Stomach (tissue), 9 donors: ENCODE measurements around the gene CNN1. TPM values are rescaled to one million over a fixed set of nuclear protein-coding genes. Genes with fewer than 3 reads are reported as not detected.

Experiments used
- DNase-seq, 2 donors: peaks; one replicate each; pipeline versions ENCODE4 v3.0.0 to v3.0.0-alpha.2; 2013 to 2019
- H3K27ac ChIP-seq, 5 donors: fragments of 200-600 bp in 4 of 5; sonication (generic) in 4 of 5; one replicate each; pipeline ENCODE4 v1.5.1; 2013 to 2019; ENCODE audit warnings: mild to moderate bottlenecking in 1 of 5, moderate library complexity in 1 of 5
- H3K27me3 ChIP-seq, 3 donors: fragments of 200-600 bp; sonication (generic); one replicate each; pipeline ENCODE4 v1.5.1; 2017 to 2019; ENCODE audit warnings: mixed run types in 1 of 3
- H3K36me3 ChIP-seq, 4 donors: fragments of 200-600 bp; sonication (generic); 1 replicate in 3 of 4; 2 replicates in 1 of 4; pipeline ENCODE4 v1.5.1; 2016 to 2019
- H3K4me1 ChIP-seq, 4 donors: fragments of 200-600 bp; sonication (generic); one replicate each; pipeline ENCODE4 v1.5.1; 2016 to 2019
- H3K4me3 ChIP-seq, 4 donors: fragments of 200-600 bp; sonication (generic) in 3 of 4; one replicate each; pipeline ENCODE4 v1.5.1; 2016 to 2019; ENCODE audit warnings: mild to moderate bottlenecking in 1 of 4
- H3K9me3 ChIP-seq, 4 donors: fragments of 200-600 bp; sonication (generic); one replicate each; pipeline ENCODE4 v1.5.1; 2016 to 2019
- EP300 ChIP-seq: sonication (generic); formaldehyde crosslinking; IDR thresholded peaks from one replicate; pipeline ENCODE4 v1.6.1; 2017; ENCODE audit warnings: antibody characterized with exemption
- POLR2A ChIP-seq, 4 donors: fragments of 450-650 bp; IDR thresholded peaks; one replicate each; pipeline ENCODE4 v1.6.1; 2016; ENCODE audit warnings: antibody characterized with exemption in 4 of 4, control low read depth in 2 of 4, mild to moderate bottlenecking in 1 of 4, moderate library complexity in 1 of 4
- POLR2AphosphoS5 ChIP-seq, 3 donors: sonication (generic); formaldehyde crosslinking; IDR thresholded peaks; one replicate each; pipeline ENCODE4 v1.6.1; 2016; ENCODE audit warnings: antibody characterized with exemption in 3 of 3
- WGBS, 5 donors: extraction: QIAGEN DNeasy Blood & Tissue Kit in 3 of 5; methylation state at CpG; one replicate each; pipeline versions ENCODE4 v1.1.5 to v1.1.7; 2013 to 2018; 5-methylcytosine and 5-hydroxymethylcytosine counted together
- intact Hi-C: fragments of 100-400 bp; cut with DNase I; formaldehyde crosslinking; loops from one replicate; pipeline ENCODE4 v1.15.1; 2023; ENCODE audit warnings: low total_unique reads
- polyA plus RNA-seq, 3 donors: library from polyadenylated mRNA; stranded (reverse); fragments of 200-250 nt; gene quantifications; one replicate each; pipeline ENCODE4 v1.2.3, GENCODE V29; 2013
- total RNA-seq, 5 donors: library from RNA; depleted of rRNA; stranded (reverse); fragments of >200 nt; gene quantifications; one replicate each; pipeline versions ENCODE4 v1.1.0 to v1.2.3, GENCODE V29; 2014 to 2016
- TF ChIP-seq, protein P1 (sequence below), 7 experiments: fragments of 450-650 bp in 4 of 7; fragments of 200-600 bp in 3 of 7; sonication (generic) in 3 of 7; IDR thresholded peaks; one replicate each; pipeline ENCODE4 v1.5.1; 2016 to 2019; ENCODE audit warnings: antibody characterized with exemption in 7 of 7, control low read depth in 2 of 7, mild to moderate bottlenecking in 1 of 7
- donor health status: healthy with polysubstance abuse.
- donor health status: Bipolar disorder and iron deficiency.
- donor health status: healthy.

The CNN1 gene
- total and polyA plus RNA-seq, 8 donors = 70.2 to 1,183 (median 546) TPM

DNA sequence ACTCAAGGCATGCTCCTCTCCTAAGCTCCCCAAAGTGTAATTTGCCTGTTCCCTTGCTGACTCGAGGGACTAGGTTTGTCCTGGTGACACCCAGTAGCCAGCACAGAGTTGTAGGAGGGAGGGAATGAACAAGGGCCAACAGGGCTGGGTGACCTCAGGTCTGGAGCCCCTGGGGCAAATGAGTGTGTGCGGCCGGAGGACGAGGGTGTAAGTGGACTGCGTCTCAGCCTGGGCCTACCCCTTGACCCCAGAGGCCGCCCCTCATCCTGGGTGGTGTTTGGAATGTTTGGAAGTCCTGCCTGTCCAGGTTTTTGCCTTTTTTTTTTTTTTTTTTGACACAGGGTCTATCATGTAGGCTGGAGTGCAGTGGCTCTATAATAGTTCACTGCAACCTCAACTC lies 31.7 kb upstream of the CNN1 start:
- no peak for DNase-seq
- no peak overlapping the region for H3K4me3 ChIP-seq
- H3K4me1 ChIP-seq = peaks cover 5 to 26% (median 20%) of the 10 kb centered on the region in 4 donors
- intact Hi-C loops = no loop called here
- H3K27ac ChIP-seq = no peak overlapping the region
- H3K36me3 ChIP-seq = peaks cover 9 to 34% (median 24%) of the 10 kb centered on the region in 4 donors
- 89 to 97% (median 90%) methylated on average over 6 of the region's 6 CpGs for WGBS, 5 donors
- H3K9me3 ChIP-seq = no peaks in the 10 kb centered on the region
- H3K27me3 ChIP-seq = no peaks in the 10 kb centered on the region
- TF ChIP-seq POLR2AphosphoS5 (IDR thresholded peaks at IDR 0.05) (no peak), POLR2A (IDR thresholded peaks at IDR 0.05) (no peak), EP300 (no peak)
- TF ChIP-seq, protein P1, sequence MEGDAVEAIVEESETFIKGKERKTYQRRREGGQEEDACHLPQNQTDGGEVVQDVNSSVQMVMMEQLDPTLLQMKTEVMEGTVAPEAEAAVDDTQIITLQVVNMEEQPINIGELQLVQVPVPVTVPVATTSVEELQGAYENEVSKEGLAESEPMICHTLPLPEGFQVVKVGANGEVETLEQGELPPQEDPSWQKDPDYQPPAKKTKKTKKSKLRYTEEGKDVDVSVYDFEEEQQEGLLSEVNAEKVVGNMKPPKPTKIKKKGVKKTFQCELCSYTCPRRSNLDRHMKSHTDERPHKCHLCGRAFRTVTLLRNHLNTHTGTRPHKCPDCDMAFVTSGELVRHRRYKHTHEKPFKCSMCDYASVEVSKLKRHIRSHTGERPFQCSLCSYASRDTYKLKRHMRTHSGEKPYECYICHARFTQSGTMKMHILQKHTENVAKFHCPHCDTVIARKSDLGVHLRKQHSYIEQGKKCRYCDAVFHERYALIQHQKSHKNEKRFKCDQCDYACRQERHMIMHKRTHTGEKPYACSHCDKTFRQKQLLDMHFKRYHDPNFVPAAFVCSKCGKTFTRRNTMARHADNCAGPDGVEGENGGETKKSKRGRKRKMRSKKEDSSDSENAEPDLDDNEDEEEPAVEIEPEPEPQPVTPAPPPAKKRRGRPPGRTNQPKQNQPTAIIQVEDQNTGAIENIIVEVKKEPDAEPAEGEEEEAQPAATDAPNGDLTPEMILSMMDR (IDR thresholded peaks at IDR 0.05) = no peak

DNA sequence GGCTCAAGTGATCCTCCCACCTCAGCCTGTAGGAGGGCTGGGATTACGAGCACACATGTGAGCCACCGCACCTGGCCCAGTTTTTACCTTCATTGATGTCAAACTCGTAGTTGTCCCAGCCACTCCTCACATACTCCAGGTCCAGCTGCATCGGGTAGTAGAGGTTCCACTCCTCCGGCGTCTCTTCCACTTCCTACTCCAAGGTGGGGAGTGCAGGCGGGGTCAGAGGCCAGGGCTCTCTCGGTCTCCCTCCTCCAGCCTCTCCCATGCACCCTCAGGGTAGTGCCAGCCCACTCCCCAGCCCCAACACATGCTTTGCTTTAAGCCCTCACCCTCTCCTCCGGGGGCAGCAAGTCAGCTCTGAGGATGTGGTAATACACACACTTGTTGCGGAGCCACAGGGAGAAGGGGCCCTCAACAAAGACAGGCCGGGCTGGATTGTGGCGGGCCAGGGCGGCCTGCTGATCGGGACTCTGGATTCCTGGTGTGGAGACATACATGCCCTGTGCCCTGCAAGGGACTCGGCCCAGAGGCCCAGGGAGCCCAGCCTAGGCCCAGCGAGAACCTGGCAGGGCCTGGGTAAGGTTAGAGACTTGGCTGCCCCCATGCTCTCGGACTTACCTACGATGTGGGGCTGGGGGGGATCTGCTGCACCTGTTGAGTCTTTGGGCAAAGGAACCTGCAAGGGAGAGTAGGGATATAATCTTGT lies 31.1 kb upstream of the CNN1 start:
- Histone ChIP-seq H3K9me3 (no peaks in the 10 kb centered on the region), H3K27ac (no peak overlapping the region), H3K27me3 (no peaks in the 10 kb centered on the region), H3K4me1 (peaks cover 5 to 26% (median 20%) of the 10 kb centered on the region in 4 donors), H3K36me3 (peaks cover 14 to 39% (median 28%) of the 10 kb centered on the region in 4 donors), H3K4me3 (no peak overlapping the region)
- WGBS, 5 donors = 89 to 95% (median 91%) methylated on average over 11 to 18 of the region's 18 CpGs
- intact Hi-C loops = no loop called here
- TF ChIP-seq POLR2A (IDR thresholded peaks at IDR 0.05) = no peak
- TF ChIP-seq POLR2AphosphoS5 (IDR thresholded peaks at IDR 0.05) = no peak
- TF ChIP-seq EP300 = no peak
- TF ChIP-seq, protein P1 (IDR thresholded peaks at IDR 0.05) = no peak
- DNase-seq = no peak

DNA sequence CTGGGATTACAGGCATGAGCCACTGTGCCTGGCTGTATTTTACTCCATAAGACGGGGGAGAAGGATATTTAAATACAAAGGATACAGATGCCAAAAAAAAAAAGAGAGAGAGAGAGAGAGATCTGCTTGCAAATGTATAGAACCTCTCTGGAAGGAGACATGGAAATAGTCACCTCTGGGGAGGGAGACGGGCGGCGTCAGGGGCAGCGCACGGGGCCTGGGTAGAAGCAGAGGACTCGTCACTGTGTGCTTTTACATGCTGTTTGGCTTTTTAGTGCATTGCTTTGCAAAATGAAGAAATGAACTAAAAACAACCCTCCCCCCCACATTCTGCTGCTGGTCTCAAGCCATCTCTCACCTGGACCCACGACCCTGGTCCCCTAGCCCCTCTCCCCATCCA lies 28.2 kb upstream of the CNN1 start:
- WGBS, 5 donors = 91 to 97% (median 94%) methylated on average over 8 of the region's 8 CpGs
- Histone ChIP-seq H3K4me1 (peaks cover 0 to 14% (median 11%) of the 10 kb centered on the region in 4 donors), H3K27ac (no peak overlapping the region), H3K4me3 (no peak overlapping the region), H3K36me3 (peaks cover 23 to 61% (median 51%) of the 10 kb centered on the region in 4 donors), H3K27me3 (no peaks in the 10 kb centered on the region), H3K9me3 (no peaks in the 10 kb centered on the region)
- TF ChIP-seq, protein P1 (IDR thresholded peaks at IDR 0.05) = no peak
- TF ChIP-seq POLR2A (IDR thresholded peaks at IDR 0.05) (no peak), POLR2AphosphoS5 (IDR thresholded peaks at IDR 0.05) (no peak), EP300 (no peak)
- intact Hi-C loops = no loop called here
- no peak for DNase-seq

DNA sequence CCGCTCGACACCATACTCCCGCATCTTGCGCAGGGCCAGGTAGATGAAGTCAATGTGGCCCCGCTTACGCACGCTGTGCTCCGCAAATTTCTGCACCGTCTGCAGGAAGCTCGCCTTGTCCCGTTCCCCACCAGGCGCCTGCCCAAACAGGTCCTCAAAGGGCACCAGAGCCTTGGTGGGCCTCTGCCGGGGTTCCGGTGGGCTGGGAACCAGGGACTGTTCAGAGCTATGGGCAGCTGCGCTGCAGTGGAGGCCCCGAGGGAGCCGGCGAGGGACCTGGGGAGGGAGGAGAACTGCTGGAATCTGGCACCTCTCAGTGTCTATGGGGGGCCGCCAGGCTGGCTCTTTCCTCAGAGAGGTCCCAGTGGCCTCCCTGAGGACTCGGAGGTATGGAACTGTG lies 24.7 kb upstream of the CNN1 start:
- H3K4me3 ChIP-seq = no peak overlapping the region
- H3K36me3 ChIP-seq = peaks cover 23 to 96% (median 85%) of the 10 kb centered on the region in 4 donors
- no peaks in the 10 kb centered on the region for H3K27me3 ChIP-seq
- TF ChIP-seq, protein P1 (IDR thresholded peaks at IDR 0.05) = no peak
- TF ChIP-seq POLR2A (IDR thresholded peaks at IDR 0.05) (no peak), EP300 (no peak), POLR2AphosphoS5 (IDR thresholded peaks at IDR 0.05) (no peak)
- DNase-seq = no peak
- WGBS, 5 donors = 93 to 97% (median 97%) methylated on average over 15 to 20 of the region's 20 CpGs
- H3K9me3 ChIP-seq = no peaks in the 10 kb centered on the region
- no peak overlapping the region for H3K27ac ChIP-seq
- intact Hi-C loops = no loop called here
- no peaks in the 10 kb centered on the region for H3K4me1 ChIP-seq
